Type B pancreatic cell (in vitro differentiated cells): ENCODE measurements around the gene KDM4B. TPM values are rescaled to one million over a fixed set of nuclear protein-coding genes. Genes with fewer than 3 reads are reported as not detected.
A peak's percentile ranks its signal among the peaks of the same experiment; 100 is the strongest.

Source experiments
- DNase-seq: peaks from one replicate; pipeline ENCODE4 v3.0.0; 2021; ENCODE audit warnings: mixed read lengths; ENCODE audit not compliant: unreplicated experiment; ENCODE audit errors: extremely low spot score
- H3K27ac Mint-ChIP-seq: 2 replicates; pipeline ENCODE4 v1.8.0; 2021; ENCODE audit warnings: mild to moderate bottlenecking, mixed read lengths
- H3K27me3 Mint-ChIP-seq: 2 replicates; pipeline ENCODE4 v1.8.0; 2021; ENCODE audit warnings: mixed read lengths
- H3K36me3 Mint-ChIP-seq: 2 replicates; pipeline ENCODE4 v1.8.0; 2021; ENCODE audit warnings: mixed read lengths
- H3K4me1 Mint-ChIP-seq: one replicate; pipeline ENCODE4 v1.8.0; 2021; ENCODE audit warnings: mixed read lengths; ENCODE audit not compliant: unreplicated experiment
- H3K4me3 Mint-ChIP-seq: 2 replicates; pipeline ENCODE4 v1.8.0; 2021; ENCODE audit warnings: mild to moderate bottlenecking, mixed read lengths
- H3K9me3 Mint-ChIP-seq: 2 replicates; pipeline ENCODE4 v1.8.0; 2021; ENCODE audit warnings: mixed read lengths
- CTCF ChIP-seq: fragments of 200-600 bp; sonication (generic); conservative IDR thresholded peaks from 2 replicates; pipeline ENCODE4 v1.5.0; 2021; ENCODE audit warnings: antibody characterized with exemption, mild to moderate bottlenecking
- total RNA-seq: library from RNA; stranded (reverse); gene quantifications from 2 replicates; pipeline ENCODE4 v1.2.1, GENCODE V29; 2021; ENCODE audit warnings: low replicate concordance

Gene KDM4B
- total RNA-seq, 1 donor from 2014 or later: 48.8 TPM

- H3K27me3 Mint-ChIP-seq: no peaks in the 10 kb centered on the region
- peaks cover 45% of the 10 kb centered on the region for H3K4me1 Mint-ChIP-seq
- no peak overlapping the region for H3K4me3 Mint-ChIP-seq
- no peak overlapping the region for H3K27ac Mint-ChIP-seq
- no peak for DNase-seq
- no peaks in the 10 kb centered on the region for H3K9me3 Mint-ChIP-seq
- no peak for TF ChIP-seq CTCF
- H3K36me3 Mint-ChIP-seq: peaks cover under 1% of the 10 kb centered on the region
These were observed 17.6 kb downstream of the KDM4B start for GRCh38 chr19:4986471-4986891.

GRCh38 chr19:4987256-4987655 is 18.3 kb downstream of the KDM4B start:
- Mint-ChIP-seq H3K27ac (peak overlapping the region; percentile 15), H3K36me3 (peaks cover 5% of the 10 kb centered on the region), H3K4me3 (no peak overlapping the region), H3K4me1 (peaks cover 50% of the 10 kb centered on the region), H3K9me3 (no peaks in the 10 kb centered on the region), H3K27me3 (no peaks in the 10 kb centered on the region)
- DNase-seq: no peak
- no peak for TF ChIP-seq CTCF

GRCh38 chr19:4987692-4988370 is 18.9 kb downstream of the KDM4B start:
- TF ChIP-seq CTCF: no peak
- no peak overlapping the region for H3K4me3 Mint-ChIP-seq
- no peaks in the 10 kb centered on the region for H3K27me3 Mint-ChIP-seq
- H3K4me1 Mint-ChIP-seq: peaks cover 50% of the 10 kb centered on the region
- peaks cover 3% of the 10 kb centered on the region for H3K9me3 Mint-ChIP-seq
- DNase-seq: no peak
- H3K27ac Mint-ChIP-seq: peak overlapping the region; percentile 15
- H3K36me3 Mint-ChIP-seq: peaks cover 8% of the 10 kb centered on the region

- Mint-ChIP-seq H3K36me3 (peaks cover 12% of the 10 kb centered on the region), H3K4me1 (peaks cover 50% of the 10 kb centered on the region), H3K27ac (no peak overlapping the region), H3K27me3 (no peaks in the 10 kb centered on the region), H3K9me3 (peaks cover 4% of the 10 kb centered on the region), H3K4me3 (no peak overlapping the region)
- no peak for TF ChIP-seq CTCF
- no peak for DNase-seq
These were observed 19.9 kb downstream of the KDM4B start for GRCh38 chr19:4988770-4989251.

GRCh38 chr19:4990306-4990705 is 21.4 kb downstream of the KDM4B start:
- no peak for TF ChIP-seq CTCF
- Mint-ChIP-seq H3K27me3 (no peaks in the 10 kb centered on the region), H3K4me3 (no peak overlapping the region), H3K36me3 (peaks cover 12% of the 10 kb centered on the region), H3K27ac (peak overlapping the region; percentile 41), H3K9me3 (peaks cover 4% of the 10 kb centered on the region), H3K4me1 (peaks cover 41% of the 10 kb centered on the region)
- DNase-seq: no peak
